NCI-H2081 (cell line): ENCODE measurements around the gene RNASE7.

Experiments
- DNase-seq, 2 experiments: peaks; one replicate each; lab custom pipeline; 2025; lab: John Stamatoyannopoulos, UW

Gene RNASE7

DNA sequence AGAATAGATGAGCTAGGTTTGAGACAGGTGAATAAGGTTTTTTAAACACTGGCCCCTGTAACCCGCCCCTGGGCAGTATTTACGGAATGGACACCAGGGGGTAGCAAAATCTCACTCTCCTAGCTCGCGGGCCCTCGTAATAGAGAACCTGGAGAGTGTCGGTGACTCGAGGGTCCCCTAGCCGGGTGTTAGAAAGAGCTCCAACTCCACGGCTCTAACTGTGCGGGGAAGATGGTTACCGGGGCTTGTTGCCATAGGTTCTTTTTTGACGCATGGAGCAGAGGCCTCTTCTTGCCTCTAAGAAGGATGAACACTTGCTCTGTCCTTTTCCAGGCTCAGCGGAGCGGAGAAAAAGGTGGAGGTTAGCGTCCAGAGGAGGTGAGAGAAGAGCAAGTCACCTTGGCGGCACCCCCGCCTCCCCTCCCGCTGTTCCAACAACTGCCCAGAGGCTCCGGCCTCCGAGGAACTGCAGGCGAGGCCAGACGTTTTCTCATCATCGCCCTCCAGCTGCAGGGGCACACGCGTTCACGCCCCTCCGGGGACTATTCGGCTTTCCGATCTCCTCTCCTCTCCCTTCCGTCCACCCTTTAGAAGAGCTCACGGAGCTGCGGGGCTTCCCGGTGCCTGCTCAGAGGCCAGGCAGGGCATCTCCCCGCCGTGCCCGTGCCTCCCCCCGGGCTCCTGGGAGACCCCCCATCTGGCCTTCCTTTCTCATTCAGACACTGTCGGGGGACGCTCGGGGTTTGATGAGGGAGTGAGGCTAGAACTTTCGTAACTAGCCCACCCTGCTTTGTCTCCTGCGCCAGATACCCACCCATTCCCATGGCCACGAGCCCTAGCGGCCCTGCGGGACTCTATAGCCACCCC is 26.6 kb downstream of the RNASE7 start:
- DNase-seq, result peak; percentile 68 to 72

DNA sequence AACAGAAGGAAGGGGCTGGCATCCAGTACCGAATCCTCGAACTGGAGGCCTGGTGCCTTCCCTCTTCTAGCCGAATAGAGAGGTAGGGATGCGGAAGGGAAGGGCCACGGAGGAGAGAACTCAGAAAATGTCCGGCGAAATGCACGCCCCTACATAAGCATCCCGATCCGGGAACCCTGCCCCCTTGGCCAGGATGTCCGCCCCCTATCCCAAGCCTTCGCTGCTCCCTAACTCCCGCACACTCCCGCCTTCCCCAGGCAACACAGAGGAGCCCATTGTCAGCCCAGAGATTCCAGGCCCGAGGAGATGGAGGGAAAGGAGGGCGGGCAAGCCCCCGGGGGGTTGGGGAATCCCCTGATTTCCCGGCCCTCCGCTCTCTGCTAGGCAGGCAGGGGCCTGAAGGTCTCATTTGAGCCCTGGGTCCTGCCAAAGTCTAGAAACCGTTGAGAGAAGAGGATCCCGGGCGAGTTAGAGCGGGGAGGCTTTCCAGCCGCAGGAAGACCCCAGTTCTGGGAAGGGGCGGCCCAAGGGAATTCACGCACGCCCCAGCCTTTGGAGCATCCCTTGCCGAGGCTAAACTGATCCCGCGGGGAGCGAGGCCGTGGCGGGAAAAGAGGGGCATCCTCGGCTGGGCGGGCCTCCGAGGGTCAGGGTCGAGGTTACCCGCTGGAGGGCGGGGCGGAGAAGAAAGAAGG is 27.4 kb downstream of the RNASE7 start:
- DNase-seq, result no peak

DNA sequence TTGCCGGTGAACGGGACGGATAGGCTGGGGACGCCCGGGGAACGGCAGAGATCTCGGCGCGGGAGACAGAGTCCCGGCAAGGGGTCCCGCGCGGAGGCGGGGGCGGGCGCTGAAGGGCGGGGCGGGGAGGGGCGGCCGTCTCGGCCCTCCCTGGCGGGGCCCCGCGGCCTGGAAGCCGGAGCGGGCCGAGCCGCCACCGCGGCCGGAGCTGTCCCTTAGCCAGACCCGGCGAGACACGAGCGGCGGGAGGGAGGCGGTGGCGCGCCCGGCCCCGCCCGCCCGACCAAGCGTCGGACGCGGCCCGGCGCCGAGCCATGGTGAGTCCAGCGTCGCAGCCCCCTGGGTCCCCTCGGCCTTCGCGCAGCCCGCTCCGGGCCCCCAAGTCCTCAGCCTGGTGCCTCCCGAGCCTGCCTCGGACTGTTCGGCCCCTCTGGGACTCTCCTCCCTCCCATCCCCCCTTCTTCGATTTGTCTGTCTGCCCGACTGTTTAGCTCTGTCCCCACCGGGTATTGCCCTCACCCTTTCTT is 28.0 kb downstream of the RNASE7 start, which contains the start of gene ARHGEF40:
TSS of gene ARHGEF40 (plus strand) at position 222 of the 527 bp plus-strand sequence. CDS start at position 315, 93 bp downstream.
- peak in 1 of 2 experiments; percentile 31 for DNase-seq

DNA sequence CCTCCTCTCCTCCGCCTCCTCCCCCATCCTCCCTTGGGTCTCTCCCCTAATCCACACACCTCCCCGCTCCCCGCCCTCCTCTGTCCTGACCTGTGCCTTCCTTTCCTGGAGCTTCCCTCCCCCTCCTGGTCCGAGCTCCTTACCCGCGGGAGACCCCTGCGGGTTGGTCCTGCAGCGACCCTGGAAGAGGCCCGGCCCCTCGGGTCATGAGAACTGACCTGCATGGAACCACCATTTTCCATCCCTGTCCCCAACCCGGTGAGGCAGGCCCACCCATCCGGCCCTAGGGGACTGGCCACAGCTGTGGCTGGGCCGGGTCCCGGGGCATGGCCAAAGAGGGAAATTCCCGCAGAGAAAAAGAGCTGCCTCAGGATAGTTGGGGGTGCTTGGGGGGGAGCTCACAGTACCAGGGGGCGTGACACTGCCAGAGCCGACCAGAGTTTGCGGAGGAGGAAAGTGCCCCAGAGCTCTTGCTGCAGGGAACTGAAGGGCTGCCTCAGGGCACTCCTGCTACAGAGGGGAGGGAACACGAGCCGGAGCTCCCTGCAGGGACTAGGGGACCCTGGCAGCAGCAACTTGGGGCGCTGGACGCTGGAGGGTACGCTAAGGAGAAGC is 28.6 kb downstream of the RNASE7 start:
- DNase-seq, result no peak

DNA sequence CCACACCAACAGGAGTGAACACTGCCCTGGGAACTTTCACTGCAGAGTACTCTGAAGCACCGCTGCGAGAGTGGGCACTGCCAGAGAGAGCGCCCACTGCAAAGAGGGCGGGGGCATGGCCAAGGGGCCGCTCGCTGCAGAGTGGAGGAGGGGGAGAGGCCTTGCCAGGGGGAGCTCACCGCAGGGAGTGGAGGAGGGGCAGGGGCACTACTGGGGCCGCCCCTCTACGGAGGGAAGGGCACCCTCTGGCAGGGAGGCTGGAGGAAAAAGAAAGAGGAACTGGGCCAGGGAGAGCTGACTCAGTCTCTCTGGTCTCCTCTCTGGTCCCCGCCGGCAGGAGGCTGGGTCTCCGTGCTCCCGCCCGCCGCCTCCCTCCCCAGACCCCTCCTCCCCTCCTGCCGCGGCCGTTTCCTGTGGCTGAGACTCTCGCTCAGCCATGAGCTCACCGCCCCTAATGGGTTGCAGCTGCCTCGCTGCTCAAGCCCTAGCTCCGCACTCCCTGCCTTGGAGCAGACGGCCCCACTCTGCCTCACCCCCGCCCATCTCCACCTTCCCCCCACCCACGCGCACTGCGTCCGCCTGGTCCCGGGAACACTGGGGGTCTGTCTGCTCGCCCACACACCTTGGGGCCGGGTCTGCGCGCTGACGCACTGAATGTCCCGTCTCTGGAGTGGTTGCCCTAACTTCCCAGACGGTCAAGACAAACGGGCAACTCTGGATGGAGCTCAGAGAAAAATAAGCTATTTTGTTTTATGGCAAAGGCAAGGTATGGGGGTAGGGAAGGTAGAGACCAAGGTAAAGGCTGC is 29.3 kb downstream of the RNASE7 start:
- DNase-seq, result peak; percentile 86 to 90

DNA sequence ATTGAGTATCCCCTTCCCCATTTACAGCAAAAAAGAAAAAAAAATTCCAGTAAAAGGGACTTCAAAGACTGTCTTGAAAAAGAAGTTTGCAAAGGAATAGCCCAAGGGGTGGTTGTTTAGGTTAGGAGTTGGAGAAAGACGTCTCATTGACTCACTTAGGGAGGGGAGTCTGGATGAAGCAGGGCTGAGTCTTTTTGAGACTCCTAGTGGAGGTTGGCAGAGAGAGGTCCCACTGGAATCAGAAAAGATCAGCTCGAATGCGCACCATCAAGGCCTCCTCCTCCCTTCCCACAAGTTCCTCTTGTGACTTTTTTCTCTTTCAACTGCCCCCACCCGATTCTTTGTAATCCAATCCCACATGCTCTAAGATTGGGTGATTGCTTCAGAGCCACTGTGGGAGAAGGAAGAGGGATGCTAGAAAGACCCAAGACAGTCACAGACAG is 29.9 kb downstream of the RNASE7 start:
- DNase-seq, result no peak

DNA sequence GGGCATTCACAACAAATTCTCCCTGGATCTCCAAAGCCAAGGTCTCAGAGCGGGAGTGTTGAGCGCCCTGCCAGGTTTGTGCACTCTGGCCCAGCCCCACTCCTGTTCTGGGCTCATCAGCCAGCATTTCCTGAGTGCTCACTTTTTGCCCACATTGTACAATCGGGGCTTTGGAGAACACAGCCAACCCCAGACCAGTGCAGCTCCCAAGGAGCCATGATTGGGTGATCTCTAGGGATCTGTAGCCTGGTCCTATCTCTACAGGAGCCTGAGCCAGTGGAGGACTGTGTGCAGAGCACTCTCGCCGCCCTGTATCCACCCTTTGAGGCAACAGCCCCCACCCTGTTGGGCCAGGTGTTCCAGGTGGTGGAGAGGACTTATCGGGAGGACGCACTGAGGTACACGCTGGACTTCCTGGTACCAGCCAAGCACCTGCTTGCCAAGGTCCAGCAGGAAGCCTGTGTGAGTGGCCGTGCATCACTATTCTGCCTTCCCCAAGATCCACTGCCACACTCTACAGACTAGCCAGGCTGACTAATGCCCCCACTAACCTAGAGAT is 30.7 kb downstream of the RNASE7 start:
- no peak for DNase-seq

DNA sequence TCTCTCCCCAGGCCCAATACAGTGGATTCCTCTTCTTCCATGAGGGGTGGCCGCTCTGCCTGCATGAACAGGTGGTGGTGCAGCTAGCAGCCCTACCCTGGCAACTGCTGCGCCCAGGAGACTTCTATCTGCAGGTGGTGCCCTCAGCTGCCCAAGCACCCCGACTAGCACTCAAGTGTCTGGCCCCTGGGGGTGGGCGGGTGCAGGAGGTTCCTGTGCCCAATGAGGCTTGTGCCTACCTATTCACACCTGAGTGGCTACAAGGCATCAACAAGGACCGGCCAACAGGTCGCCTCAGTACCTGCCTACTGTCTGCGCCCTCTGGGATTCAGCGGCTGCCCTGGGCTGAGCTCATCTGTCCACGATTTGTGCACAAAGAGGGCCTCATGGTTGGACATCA is 31.8 kb downstream of the RNASE7 start:
- no peak for DNase-seq

DNA sequence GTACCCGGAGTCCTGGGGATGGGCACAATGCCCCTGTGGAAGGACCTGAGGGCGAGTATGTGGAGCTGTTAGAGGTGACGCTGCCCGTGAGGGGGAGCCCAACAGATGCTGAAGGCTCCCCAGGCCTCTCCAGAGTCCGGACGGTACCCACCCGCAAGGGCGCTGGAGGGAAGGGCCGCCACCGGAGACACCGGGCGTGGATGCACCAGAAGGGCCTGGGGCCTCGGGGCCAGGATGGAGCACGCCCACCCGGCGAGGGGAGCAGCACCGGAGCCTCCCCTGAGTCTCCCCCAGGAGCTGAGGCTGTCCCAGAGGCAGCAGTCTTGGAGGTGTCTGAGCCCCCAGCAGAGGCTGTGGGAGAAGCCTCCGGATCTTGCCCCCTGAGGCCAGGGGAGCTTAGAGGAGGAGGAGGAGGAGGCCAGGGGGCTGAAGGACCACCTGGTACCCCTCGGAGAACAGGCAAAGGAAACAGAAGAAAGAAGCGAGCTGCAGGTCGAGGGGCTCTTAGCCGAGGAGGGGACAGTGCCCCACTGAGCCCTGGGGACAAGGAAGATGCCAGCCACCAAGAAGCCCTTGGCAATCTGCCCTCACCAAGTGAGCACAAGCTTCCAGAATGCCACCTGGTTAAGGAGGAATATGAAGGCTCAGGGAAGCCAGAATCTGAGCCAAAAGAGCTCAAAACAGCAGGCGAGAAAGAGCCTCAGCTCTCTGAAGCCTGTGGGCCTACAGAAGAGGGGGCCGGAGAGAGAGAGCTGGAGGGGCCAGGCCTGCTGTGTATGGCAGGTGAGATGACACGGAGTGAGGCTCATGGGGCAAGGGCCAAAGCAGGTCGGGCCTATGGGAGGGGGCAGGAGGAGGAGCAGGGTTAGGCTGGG is 32.5 kb downstream of the RNASE7 start:
- no peak for DNase-seq

DNA sequence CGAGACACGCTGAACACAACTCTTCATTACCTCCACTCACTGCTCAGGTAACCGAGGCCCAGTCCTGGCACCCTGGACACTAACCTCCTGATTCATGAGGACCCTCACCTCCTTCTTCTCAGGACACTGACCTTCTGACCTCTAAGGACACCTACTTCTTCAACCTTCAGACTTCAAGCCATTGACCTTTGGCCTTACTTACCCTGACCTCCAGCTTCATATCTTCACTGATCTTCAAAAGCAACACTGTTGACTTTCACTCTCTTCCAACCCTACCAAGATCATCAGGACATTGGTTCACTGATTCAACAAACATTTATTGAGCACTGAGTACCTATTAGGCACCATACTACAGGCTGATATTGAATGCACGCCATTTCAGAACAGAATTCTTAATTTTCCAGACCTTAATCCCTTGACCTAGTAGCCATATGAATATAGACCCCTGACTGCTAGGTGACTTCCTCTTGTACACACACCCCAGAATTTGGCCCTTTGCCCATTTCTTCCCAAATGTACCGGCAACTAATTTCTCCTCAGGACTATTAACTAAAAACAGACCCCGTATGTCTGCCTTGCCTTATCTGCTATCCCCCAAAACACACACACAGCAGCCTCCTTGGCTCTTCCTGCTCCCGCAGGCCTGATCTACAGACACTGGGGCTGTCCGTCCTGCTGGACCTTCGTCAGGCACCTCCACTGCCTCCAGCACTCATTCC is 33.7 kb downstream of the RNASE7 start:
- DNase-seq, result no peak

DNA sequence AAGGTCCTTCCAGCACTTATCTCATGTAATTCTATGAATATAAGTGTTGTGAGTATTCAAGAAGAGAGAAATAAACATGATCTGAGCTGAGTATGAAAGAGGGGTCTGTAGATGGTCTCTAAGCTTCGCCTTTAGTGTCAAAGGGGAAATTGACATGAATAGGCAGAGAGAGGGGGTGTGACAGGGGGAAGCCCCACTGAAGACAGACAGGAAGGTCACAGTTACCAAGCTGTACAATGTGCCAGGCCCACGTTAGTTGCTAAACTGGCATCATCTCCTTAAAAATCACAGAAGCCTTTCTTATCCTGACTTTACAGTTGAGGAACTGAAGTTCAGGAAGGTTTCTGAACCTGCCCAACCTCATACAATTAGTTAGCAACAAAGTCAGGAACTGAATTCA is 35.5 kb downstream of the RNASE7 start:
- DNase-seq, result no peak

DNA sequence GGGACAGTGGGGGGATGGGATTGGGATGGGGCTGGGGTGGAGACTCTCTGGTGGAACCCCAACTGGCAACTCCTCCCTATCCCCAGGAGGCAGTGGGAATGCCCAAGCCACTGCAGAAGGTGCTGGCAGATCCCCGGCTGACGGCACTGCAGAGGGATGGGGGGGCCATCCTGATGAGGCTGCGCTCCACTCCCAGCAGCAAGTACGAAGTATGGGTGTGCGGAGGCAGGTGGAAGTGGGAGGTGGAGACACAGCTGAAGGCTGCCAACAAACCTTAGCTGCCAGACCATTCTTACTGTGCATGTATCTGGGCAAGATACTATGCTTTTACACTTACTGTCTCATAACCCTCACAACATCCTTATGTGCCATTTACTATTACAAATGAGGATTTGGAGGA is 36.1 kb downstream of the RNASE7 start:
- DNase-seq, result no peak

DNA sequence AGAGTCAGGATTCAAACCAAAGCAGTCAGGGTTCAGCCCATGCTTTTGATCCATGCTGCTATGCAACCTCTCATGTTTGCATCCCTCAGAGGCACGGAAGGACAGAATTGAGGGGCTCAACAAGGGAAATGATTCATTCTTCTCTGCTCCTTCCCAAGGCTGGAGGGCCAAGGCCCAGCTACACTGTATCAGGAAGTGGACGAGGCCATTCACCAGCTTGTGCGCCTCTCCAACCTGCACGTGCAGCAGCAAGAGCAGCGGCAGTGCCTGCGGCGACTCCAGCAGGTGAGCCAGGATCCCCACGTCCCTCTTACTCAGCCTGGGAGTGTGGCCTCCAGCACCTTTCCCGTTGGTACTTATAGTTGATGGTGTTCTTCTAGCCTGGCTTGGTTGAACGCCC is 36.6 kb downstream of the RNASE7 start:
- DNase-seq, result no peak

DNA sequence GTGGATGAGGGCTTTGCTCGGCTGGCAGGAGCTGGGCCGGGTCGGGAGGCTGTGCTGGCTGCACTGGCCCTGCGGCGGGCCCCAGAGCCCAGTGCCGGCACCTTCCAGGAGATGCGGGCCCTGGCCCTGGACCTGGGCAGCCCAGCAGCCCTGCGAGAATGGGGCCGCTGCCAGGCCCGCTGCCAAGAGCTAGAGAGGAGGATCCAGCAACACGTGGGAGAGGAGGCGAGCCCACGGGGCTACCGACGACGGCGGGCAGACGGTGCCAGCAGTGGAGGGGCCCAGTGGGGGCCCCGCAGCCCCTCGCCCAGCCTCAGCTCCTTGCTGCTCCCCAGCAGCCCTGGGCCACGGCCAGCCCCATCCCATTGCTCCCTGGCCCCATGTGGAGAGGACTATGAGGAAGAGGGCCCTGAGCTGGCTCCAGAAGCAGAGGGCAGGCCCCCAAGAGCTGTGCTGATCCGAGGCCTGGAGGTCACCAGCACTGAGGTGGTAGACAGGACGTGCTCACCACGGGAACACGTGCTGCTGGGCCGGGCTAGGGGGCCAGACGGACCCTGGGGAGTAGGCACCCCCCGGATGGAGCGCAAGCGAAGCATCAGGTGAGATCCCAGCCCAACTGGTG is 39.5 kb downstream of the RNASE7 start:
- no peak for DNase-seq

DNA sequence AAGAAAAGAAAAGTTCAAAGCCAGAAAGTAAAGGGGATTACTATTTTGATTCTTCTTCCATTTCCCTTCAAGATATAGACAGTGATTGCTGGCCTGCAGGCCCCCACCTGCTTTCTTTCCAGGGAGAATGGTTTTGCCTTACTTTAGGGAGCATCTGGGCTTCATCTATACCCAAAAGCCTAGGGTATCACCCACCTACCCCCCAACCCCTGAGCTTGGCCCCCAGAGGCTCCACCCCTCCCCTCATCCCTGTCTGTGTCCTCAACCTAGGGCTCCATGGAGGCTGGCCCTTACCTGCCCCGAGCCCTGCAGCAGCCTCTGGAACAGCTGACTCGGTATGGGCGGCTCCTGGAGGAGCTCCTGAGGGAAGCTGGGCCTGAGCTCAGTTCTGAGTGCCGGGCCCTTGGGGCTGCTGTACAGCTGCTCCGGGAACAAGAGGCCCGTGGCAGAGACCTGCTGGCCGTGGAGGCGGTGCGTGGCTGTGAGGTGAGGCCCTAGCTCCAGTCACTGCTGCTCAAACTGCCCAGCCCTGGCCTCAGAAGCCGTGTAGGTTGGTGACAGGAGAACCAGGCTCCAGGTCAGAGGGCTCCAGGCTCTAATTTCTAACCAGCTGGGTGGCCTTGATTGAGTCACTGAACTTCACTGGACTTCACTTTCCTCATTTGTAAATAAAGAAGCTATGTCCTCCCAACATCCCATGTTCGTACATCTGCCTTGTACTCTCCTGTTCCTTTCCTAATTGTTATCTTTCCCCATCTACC is 41.6 kb downstream of the RNASE7 start:
- DNase-seq, result no peak

DNA sequence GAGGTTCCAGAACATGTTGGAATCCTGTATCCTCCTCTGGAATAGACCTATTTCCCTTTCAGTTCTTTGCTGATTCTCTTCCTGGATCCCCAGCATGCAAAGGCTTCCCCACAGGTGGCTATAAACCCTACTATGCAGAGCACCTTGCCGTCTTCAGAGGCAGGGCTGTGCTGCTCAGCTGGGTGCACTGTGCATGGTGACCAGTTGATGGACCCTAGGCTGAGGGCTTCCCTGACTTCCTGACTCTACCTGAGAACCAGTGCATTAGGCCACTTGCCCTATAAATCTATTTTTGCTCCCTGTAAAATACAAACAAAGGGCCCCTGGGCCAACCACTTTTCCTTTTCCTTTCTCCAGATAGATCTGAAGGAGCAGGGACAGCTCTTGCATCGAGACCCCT is 42.2 kb downstream of the RNASE7 start:
- no peak for DNase-seq

DNA sequence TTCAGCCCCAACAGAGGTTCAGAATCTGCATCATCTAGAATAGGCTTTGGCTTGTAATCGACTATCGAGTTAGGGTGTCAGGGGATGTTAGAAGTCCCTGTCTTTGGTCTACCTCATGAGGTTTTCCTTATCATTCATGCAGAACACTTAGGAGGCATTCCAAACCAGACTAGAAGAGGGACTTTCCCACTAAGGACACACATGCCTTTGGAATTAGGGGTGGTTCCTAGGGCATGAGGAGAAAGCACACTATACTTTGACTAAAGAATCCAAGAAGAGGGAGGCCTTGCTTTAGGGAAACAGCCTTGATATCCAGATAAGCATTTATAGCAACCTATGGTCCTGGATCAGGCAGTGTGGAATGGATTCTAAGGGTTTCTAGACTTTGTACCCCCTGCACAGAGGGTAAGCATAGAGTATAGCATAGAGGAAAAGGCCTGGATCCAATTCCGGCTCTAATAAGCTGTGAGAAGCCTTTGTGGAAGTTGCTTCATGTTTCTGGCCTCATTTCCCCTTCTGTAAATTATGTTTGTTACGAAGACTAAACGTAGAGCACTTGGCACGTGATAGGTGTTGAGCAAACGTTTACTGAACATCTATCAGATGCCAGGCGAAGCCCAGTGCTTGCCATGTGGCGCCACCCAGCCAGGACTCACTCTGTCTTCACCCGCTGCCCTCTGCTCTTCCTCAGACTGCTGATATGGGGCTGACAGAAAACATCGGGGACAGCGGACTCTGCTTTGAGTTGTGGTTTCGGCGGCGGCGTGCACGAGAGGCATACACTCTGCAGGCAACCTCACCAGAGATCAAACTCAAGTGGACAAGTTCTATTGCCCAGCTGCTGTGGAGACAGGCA is 43.1 kb downstream of the RNASE7 start:
- DNase-seq, result no peak

DNA sequence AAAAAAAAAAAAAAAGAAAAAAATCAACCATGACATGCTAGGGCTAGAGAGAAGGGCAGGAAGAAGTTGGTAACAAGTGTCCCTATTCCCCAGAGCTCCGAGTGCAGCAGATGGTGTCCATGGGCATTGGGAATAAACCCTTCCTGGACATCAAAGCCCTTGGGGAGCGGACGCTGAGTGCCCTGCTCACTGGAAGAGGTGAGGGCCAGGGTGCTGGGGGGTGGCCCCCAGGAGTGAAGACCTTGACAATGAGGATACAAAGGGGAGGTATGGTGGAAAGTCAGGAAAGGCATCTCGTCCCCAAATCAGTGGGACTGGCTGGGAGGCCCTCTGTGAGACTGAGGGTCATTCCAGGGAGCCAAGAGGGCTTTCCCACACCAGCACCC is 44.7 kb downstream of the RNASE7 start:
- no peak for DNase-seq
